H9 (cell line): Measurements from ENCODE around the gene CEP43. TPM values are rescaled to one million over a fixed set of nuclear protein-coding genes. Genes with fewer than 3 reads are reported as not detected.

ENCODE experiments used
- DNase-seq: peaks from one replicate; pipeline ENCODE4 v3.0.0-alpha.2; 2017
- H2AFZ ChIP-seq: one replicate; pipeline ENCODE4 v1.6.1; 2013; ENCODE audit warnings: mild to moderate bottlenecking, low read length, control low read depth, moderate library complexity
- H2AK5ac ChIP-seq: 2 replicates; pipeline ENCODE4 v1.6.1; 2013; ENCODE audit warnings: low read length, control low read depth, mixed read lengths; ENCODE audit not compliant: insufficient read length
- H2BK120ac ChIP-seq: one replicate; pipeline ENCODE4 v1.6.1; 2013; ENCODE audit warnings: low read depth, mild to moderate bottlenecking, low read length, control low read depth, inconsistent platforms; ENCODE audit not compliant: poor library complexity, severe bottlenecking
- H2BK12ac ChIP-seq: 2 replicates; pipeline ENCODE4 v1.6.1; 2013; ENCODE audit warnings: low read length, control low read depth, mixed read lengths, low read depth; ENCODE audit not compliant: insufficient read length
- H2BK15ac ChIP-seq: 2 replicates; pipeline ENCODE4 v1.6.1; 2013; ENCODE audit warnings: low read depth, low read length, control low read depth
- H2BK20ac ChIP-seq: one replicate; pipeline ENCODE4 v1.6.1; 2013; ENCODE audit warnings: low read depth, mild to moderate bottlenecking, low read length, control low read depth, inconsistent platforms; ENCODE audit not compliant: poor library complexity, severe bottlenecking
- H2BK5ac ChIP-seq: 2 replicates; pipeline ENCODE4 v1.6.1; 2013; ENCODE audit warnings: low read length, control low read depth, mixed read lengths; ENCODE audit not compliant: insufficient read length
- H3K14ac ChIP-seq: 2 replicates; pipeline ENCODE4 v1.6.1; 2013; ENCODE audit warnings: low read length, control low read depth; ENCODE audit not compliant: insufficient read depth
- H3K18ac ChIP-seq: 2 replicates; pipeline ENCODE4 v1.6.1; 2013; ENCODE audit warnings: low read depth, mild to moderate bottlenecking, mixed read lengths, low read length, control low read depth; ENCODE audit not compliant: insufficient read length
- H3K23ac ChIP-seq: 2 replicates; pipeline ENCODE4 v1.6.1; 2013; ENCODE audit warnings: low read length, control low read depth, mixed read lengths, low read depth; ENCODE audit not compliant: insufficient read length
- H3K23me2 ChIP-seq: 2 replicates; pipeline ENCODE4 v1.6.1; 2013; ENCODE audit warnings: low read depth, mild to moderate bottlenecking, mixed read lengths, low read length, control low read depth; ENCODE audit not compliant: insufficient read length, poor library complexity, severe bottlenecking
- H3K27ac ChIP-seq: 2 replicates; pipeline ENCODE4 v1.5.1; 2013; ENCODE audit warnings: low read length, control low read depth, mixed read lengths, low read depth; ENCODE audit not compliant: insufficient read length
- H3K27me3 ChIP-seq: 2 replicates; pipeline ENCODE4 v1.6.1; 2013; ENCODE audit warnings: low read length, control low read depth, inconsistent platforms; ENCODE audit not compliant: insufficient read depth
- H3K4ac ChIP-seq: 2 replicates; pipeline ENCODE4 v1.6.1; 2013; ENCODE audit warnings: low read depth, mild to moderate bottlenecking, control low read depth, inconsistent platforms, low read length, moderate library complexity
- H3K4me1 ChIP-seq: 2 replicates; pipeline ENCODE4 v1.6.1; 2013; ENCODE audit warnings: low read length, control low read depth, inconsistent platforms; ENCODE audit not compliant: insufficient read depth
- H3K4me2 ChIP-seq: 2 replicates; pipeline ENCODE4 v1.6.1; 2013; ENCODE audit warnings: low read length, control low read depth, mixed read lengths; ENCODE audit not compliant: insufficient read length, insufficient read depth
- H3K56ac ChIP-seq: 2 replicates; pipeline ENCODE4 v1.6.1; 2013; ENCODE audit warnings: low read depth, mild to moderate bottlenecking, mixed read lengths, low read length, control low read depth; ENCODE audit not compliant: insufficient read length
- H3K79me1 ChIP-seq: 2 replicates; pipeline ENCODE4 v1.6.1; 2013; ENCODE audit warnings: low read depth, mild to moderate bottlenecking, moderate library complexity, low read length, control low read depth, inconsistent platforms; ENCODE audit not compliant: insufficient read depth, poor library complexity, severe bottlenecking
- H3K79me2 ChIP-seq: 2 replicates; pipeline ENCODE4 v1.6.1; 2013; ENCODE audit warnings: low read length, control low read depth, inconsistent platforms; ENCODE audit not compliant: insufficient read depth
- H3K9ac ChIP-seq: 2 replicates; pipeline ENCODE4 v1.6.1; 2013; ENCODE audit warnings: low read length, control low read depth, mixed read lengths; ENCODE audit not compliant: insufficient read length; ENCODE audit errors: extremely low read depth
- H3K9me3 ChIP-seq: one replicate; pipeline ENCODE4 v1.6.1; 2013; ENCODE audit warnings: low read depth, low read length, inconsistent platforms; ENCODE audit not compliant: control insufficient read depth
- H3T11ph ChIP-seq: one replicate; pipeline ENCODE4 v1.6.1; 2013; ENCODE audit warnings: mild to moderate bottlenecking, low read length, control low read depth, inconsistent platforms
- H4K20me1 ChIP-seq: one replicate; pipeline ENCODE4 v1.6.1; 2013; ENCODE audit not compliant: control insufficient read depth, insufficient read length, insufficient read depth
- H4K5ac ChIP-seq: 2 replicates; pipeline ENCODE4 v1.6.1; 2013; ENCODE audit warnings: low read depth, mild to moderate bottlenecking, mixed read lengths, low read length, control low read depth; ENCODE audit not compliant: insufficient read length
- H4K8ac ChIP-seq: replicated peaks from 2 replicates; pipeline ENCODE4 v1.6.1; 2013; ENCODE audit warnings: low read length, control low read depth, mixed read lengths, low read depth; ENCODE audit not compliant: insufficient read length
- H4K91ac ChIP-seq: 2 replicates; pipeline ENCODE4 v1.6.1; 2013; ENCODE audit warnings: low read depth, mild to moderate bottlenecking, moderate library complexity, mixed read lengths, low read length, control low read depth; ENCODE audit not compliant: insufficient read length
- H3K27ac Mint-ChIP-seq, 3 experiments: 2 replicates in 2 of 3; 3 replicates in 1 of 3; pipeline ENCODE4 v1.8.0; 2020 to 2021; ENCODE audit warnings: mixed read lengths in 3 of 3, mild to moderate bottlenecking in 1 of 3, moderate library complexity in 1 of 3
- H3K27me3 Mint-ChIP-seq: 2 replicates; pipeline ENCODE4 v1.8.0; 2021; ENCODE audit warnings: low read depth, mild to moderate bottlenecking, moderate library complexity, mixed read lengths
- H3K36me3 Mint-ChIP-seq, 3 experiments: 2 replicates in 2 of 3; 3 replicates in 1 of 3; pipeline ENCODE4 v1.8.0; 2020 to 2021; ENCODE audit warnings: low read depth in 3 of 3, mixed read lengths in 3 of 3; ENCODE audit not compliant: insufficient read depth in 1 of 3
- H3K4me1 Mint-ChIP-seq, 2 experiments: 2 replicates each; pipeline ENCODE4 v1.8.0; 2020; ENCODE audit warnings: mixed read lengths in 2 of 2
- H3K4me3 Mint-ChIP-seq, 2 experiments: 2 replicates in 1 of 2; 3 replicates in 1 of 2; pipeline ENCODE4 v1.8.0; 2020 to 2021; ENCODE audit warnings: mild to moderate bottlenecking in 2 of 2, mixed read lengths in 2 of 2, moderate library complexity in 1 of 2
- H3K9me3 Mint-ChIP-seq, 2 experiments: 2 replicates in 1 of 2; 3 replicates in 1 of 2; pipeline ENCODE4 v1.8.0; 2020; ENCODE audit warnings: mild to moderate bottlenecking in 2 of 2, mixed read lengths in 2 of 2, moderate library complexity in 1 of 2
- WGBS: extraction: QIAGEN DNeasy Blood & Tissue Kit; methylation state at CpG from one replicate; pipeline ENCODE4 v1.1.7; 2013; ENCODE audit warnings: missing lambda C conversion rate, low lambda C conversion rate, mixed read lengths; ENCODE audit not compliant: insufficient read length; ENCODE audit errors: extremely low coverage; 5-methylcytosine and 5-hydroxymethylcytosine counted together
- microRNA-seq: library from miRNA; unstranded; fragments of <30 nt; microRNA quantifications from one replicate; pipeline ENCODE4, GENCODE V29; 2020; ENCODE audit warnings: borderline microRNAs expressed
- total RNA-seq: library from RNA; stranded (reverse); gene quantifications from 2 replicates; pipeline ENCODE4 v1.2.1, GENCODE V29; 2021
- TF ChIP-seq, protein P1 (sequence below): fragments of 200-600 bp; sonication (generic); conservative IDR thresholded peaks from 3 replicates; pipeline ENCODE4 v1.8.0; 2021; ENCODE audit warnings: antibody characterized with exemption, mild to moderate bottlenecking

Gene CEP43
- total RNA-seq, 1 experiment from 2014 or later: 33.6 TPM

DNA sequence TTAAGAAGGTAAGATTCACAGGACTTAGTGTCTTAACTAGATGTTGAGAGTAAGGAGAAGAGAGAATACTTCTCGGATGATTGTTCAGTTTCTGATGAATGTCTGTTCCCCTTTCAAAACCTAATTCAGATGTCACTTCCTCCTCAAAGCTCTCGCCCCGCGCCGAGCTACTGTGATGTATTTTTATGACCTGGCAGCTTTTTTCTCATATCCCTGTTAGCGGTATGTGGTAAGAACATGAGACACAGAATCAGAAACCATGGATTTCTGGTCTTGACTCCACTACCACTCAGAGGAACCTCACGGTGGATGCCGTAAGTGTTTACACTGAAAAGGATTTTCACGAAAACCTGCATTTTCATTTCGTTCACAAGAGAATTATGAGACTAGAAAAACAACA lies 48.4 kb downstream of the CEP43 start:
- Mint-ChIP-seq H3K27me3 (no peaks in the 10 kb centered on the region), H3K36me3 (peaks cover 0 to 8% (median 0%) of the 10 kb centered on the region in 3 experiments; a peak in 1 of 7 replicates), H3K4me1 (peaks cover 2 to 4% of the 10 kb centered on the region in 2 experiments; a peak in 1 of 4 replicates), H3K27ac (no peak overlapping the region; a peak in 1 of 7 replicates), H3K4me3 (no peak overlapping the region), H3K9me3 (no peaks in the 10 kb centered on the region)
- H2BK12ac ChIP-seq: no peak overlapping the region
- H2BK5ac ChIP-seq: no peak overlapping the region
- no peak overlapping the region for H3K9ac ChIP-seq
- WGBS: no CpG with 5 or more reads among the region's 10 CpGs
- H4K8ac ChIP-seq: no peak overlapping the region
- TF ChIP-seq, protein P1, sequence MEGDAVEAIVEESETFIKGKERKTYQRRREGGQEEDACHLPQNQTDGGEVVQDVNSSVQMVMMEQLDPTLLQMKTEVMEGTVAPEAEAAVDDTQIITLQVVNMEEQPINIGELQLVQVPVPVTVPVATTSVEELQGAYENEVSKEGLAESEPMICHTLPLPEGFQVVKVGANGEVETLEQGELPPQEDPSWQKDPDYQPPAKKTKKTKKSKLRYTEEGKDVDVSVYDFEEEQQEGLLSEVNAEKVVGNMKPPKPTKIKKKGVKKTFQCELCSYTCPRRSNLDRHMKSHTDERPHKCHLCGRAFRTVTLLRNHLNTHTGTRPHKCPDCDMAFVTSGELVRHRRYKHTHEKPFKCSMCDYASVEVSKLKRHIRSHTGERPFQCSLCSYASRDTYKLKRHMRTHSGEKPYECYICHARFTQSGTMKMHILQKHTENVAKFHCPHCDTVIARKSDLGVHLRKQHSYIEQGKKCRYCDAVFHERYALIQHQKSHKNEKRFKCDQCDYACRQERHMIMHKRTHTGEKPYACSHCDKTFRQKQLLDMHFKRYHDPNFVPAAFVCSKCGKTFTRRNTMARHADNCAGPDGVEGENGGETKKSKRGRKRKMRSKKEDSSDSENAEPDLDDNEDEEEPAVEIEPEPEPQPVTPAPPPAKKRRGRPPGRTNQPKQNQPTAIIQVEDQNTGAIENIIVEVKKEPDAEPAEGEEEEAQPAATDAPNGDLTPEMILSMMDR: no peak
- H4K5ac ChIP-seq: no peak overlapping the region
- H2BK15ac ChIP-seq: no peak overlapping the region
- no peak overlapping the region for H2AK5ac ChIP-seq
- H2BK20ac ChIP-seq: no peak overlapping the region
- H3K27ac ChIP-seq: no peak overlapping the region
- no peak overlapping the region for H3K23ac ChIP-seq
- no peak overlapping the region for H3K4me2 ChIP-seq
- no peak overlapping the region for H3K4ac ChIP-seq
- no peak overlapping the region for H3T11ph ChIP-seq
- no peak overlapping the region for H4K91ac ChIP-seq
- no peak overlapping the region for H3K18ac ChIP-seq
- no peak overlapping the region for H3K56ac ChIP-seq
- H2AFZ ChIP-seq: no peak overlapping the region
- no peak overlapping the region for H3K14ac ChIP-seq
- no peaks in the 10 kb centered on the region for H3K23me2 ChIP-seq
- H4K20me1 ChIP-seq: no peaks in the 10 kb centered on the region
- no peak for DNase-seq
- H3K79me2 ChIP-seq: no peaks in the 10 kb centered on the region
- no peak overlapping the region for H2BK120ac ChIP-seq
- H3K27me3 ChIP-seq: no peaks in the 10 kb centered on the region
- no peaks in the 10 kb centered on the region for H3K4me1 ChIP-seq
- no peaks in the 10 kb centered on the region for H3K79me1 ChIP-seq
- H3K9me3 ChIP-seq: no peaks in the 10 kb centered on the region

Small RNA genes within 50 kb of the gene (microRNA-seq; reads per million reads assigned to microRNA genes)
- 3.0 reads per million, percentile 26 among the genes with 10 or more reads in this experiment for gene MIR3939

Other genes with a start within 250 kb of the CEP43 start
- gene RNASET2, start 42.8 kb upstream of the CEP43 start, total RNA-seq: 28.2 and 29.2 TPM in 2 replicates
- not detected in 2 replicates for gene CCR6, start 123.7 kb downstream of the CEP43 start, total RNA-seq
- not detected in 2 replicates for gene GPR31, start 158.6 kb downstream of the CEP43 start, total RNA-seq